ENCODE measurements around the gene TGM2. TPM values are rescaled to one million over a fixed set of nuclear protein-coding genes. Genes with fewer than 3 reads are reported as not detected.
A peak's percentile ranks its signal among the peaks of the same experiment; 100 is the strongest.

The TGM2 gene
- total and polyA plus RNA-seq, 9 of the 15 experiments (the other 6 are each of a cell fraction or from before 2014, with no cell fraction given), result 5.5 to 78.5 (median 37.6) TPM

GRCh38 chr20:38175304-38176180 lies 10.5 kb upstream of the TGM2 start:
- no TSS peak for BruUV-seq (replicated peaks)
- Histone ChIP-seq H3K9me1 (ENCODE audit: control insufficient read depth, insufficient read depth, low read length) (no peaks in the 10 kb centered on the region), H3K27me3 (ENCODE audit: control insufficient read depth in 2 of 2, insufficient read depth in 2 of 2, low read length in 2 of 2) (peaks cover 20 to 24% of the 10 kb centered on the region in 2 experiments; a peak in 4 of 5 replicates), H4K20me1 (replicated peaks; ENCODE audit: control insufficient read depth, insufficient read depth, low read length) (0 out of 2 replicates have a peak, but pooled peaks cover 4% of the 10 kb centered on the region), H3K36me3 (ENCODE audit: control insufficient read depth, insufficient read depth, low read length) (no peaks in the 10 kb centered on the region), H3K4me2 (ENCODE audit: insufficient read depth, low read length) (no peak overlapping the region), H3K79me2 (ENCODE audit: control insufficient read depth, insufficient read depth, low read length) (no peaks in the 10 kb centered on the region), H3K4me3 (no peak overlapping the region), H3K9ac (ENCODE audit: insufficient read depth in 1 of 2, low read depth in 2 of 2, low read length in 2 of 2) (no peak overlapping the region), H3K4me1 (replicated peaks in 1 of 2; ENCODE audit: control insufficient read depth in 2 of 2, insufficient read depth in 2 of 2, low read length in 2 of 2) (peaks cover 6 to 12% of the 10 kb centered on the region in 2 experiments; a peak in 2 of 5 replicates), H2AFZ (ENCODE audit: low read depth, low read length) (no peak overlapping the region), H3K9me3 (replicated peaks; ENCODE audit: control insufficient read depth, insufficient read depth, low read depth, low read length) (no peaks in the 10 kb centered on the region), H3K27ac (ENCODE audit: extremely low read depth, low read depth, low read length) (no peak overlapping the region)
- intact Hi-C loops (cut with micrococcal nuclease), result no loop called here
- ATAC-seq (no peak), DNase-seq (ENCODE audit: extremely low read depth in 1 of 4, low spot score in 3 of 4) (no peak), FAIRE-seq (no peak)
- in situ Hi-C loops (cut with MboI), result no loop called here
- POLR2A ChIA-PET, result interaction anchor here (0.5 kb wide), 1 partner anchor 27 kb away, joined by 4 read pairs; no protein-coding TSS in a partner anchor
- CTCF ChIA-PET (ENCODE audit: low intra/inter-chr PET ratio), result no interaction called here
- WGBS (ENCODE audit: insufficient coverage, low coverage, missing lambda C conversion rate), result 13% methylated on average over 13 of the region's 16 CpGs
- TF ChIP-seq BRD4 (IDR thresholded peaks at IDR 0.05), result no peak
- no peak for TF ChIP-seq ZNF253 (CRISPR knock-in tag; conservative IDR thresholded peaks at IDR 0.05)
- no peak for TF ChIP-seq REST (IDR thresholded peaks at IDR 0.05; ENCODE audit: borderline replicate concordance)
- TF ChIP-seq REST (CRISPR knock-in tag; IDR thresholded peaks at IDR 0.05; ENCODE audit: low read depth), result no peak
- peak in 1 of 2 experiments; percentile 55; a peak in 1 of 4 replicates for TF ChIP-seq KDM1A (IDR thresholded peaks at IDR 0.05)
- TF ChIP-seq ZNF655 (CRISPR knock-in tag; IDR thresholded peaks at IDR 0.05), result no peak
- peak; percentile 50 for TF ChIP-seq RBM25 (IDR thresholded peaks at IDR 0.05; ENCODE audit: low read depth, low read length, severe bottlenecking)
